GM10847 (cell line): Measurements from ENCODE around the gene FRMD4A.

Experiments used
- POLR2A ChIP-seq: IDR thresholded peaks from 2 replicates; pipeline ENCODE4 v1.6.1; 2011; ENCODE audit not compliant: insufficient read length; ENCODE audit errors: extremely low read depth

FRMD4A gene

DNA sequence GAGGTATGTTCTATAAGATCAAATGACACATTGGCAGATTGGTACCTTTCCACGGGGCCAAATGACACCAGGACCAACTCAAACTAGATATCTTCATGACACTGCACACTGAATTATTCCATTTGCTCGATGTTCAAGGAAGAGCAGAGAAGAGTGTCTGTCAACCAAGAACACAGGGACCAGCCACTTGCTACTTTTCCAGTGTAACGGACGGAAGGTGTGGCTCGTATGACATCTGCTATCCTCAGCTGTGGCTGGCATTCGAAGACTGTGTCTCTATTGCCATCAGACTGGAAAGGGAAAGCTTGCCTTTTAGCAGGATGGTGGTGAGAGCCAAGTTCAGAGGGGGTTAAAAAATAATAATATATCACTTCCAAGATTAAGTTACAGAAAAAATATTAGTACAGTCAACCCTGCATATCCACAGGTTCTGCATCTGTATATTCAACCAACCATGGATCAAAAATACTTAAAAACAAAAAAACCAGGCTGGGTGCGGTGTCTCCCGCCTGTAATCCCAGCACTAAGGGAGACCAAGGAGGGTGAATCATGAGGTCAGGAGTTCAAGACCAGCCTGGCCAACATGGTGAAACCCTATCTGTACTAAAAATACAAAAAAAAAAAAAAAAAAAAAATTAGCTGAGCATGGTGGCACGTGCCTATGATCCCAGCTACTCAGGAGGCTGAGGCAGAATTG is 506.9 kb downstream of the FRMD4A start:
- TF ChIP-seq POLR2A: no peak

DNA sequence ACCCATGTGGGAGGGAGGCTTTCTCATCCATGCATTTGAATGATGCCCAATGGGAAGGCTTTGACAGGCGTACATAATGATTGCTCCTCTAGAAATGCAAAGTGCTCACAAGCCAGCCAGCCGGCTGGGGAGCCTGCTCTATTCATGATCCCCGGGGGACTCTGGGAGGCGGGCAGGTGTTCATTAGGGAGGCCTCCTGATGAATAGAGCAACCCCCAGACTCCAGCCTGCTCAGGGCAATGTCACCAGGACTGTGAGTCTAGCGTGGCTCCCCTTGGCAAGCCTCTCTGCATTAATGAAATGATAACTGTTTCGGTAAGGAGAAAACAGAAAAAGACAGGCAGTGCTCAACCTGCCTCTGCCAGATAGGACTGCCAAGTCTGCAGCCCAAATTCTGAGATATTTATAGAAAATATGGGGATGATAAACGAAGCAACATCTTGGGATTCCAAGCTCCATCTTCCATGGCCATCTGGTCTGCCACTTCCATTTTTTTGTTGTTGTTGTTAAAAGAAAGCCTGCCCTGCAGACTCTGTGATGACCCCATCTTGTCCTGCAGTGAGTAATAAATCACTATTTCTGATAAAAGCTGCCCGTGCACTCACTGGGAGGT is 507.5 kb downstream of the FRMD4A start:
- no peak for TF ChIP-seq POLR2A

DNA sequence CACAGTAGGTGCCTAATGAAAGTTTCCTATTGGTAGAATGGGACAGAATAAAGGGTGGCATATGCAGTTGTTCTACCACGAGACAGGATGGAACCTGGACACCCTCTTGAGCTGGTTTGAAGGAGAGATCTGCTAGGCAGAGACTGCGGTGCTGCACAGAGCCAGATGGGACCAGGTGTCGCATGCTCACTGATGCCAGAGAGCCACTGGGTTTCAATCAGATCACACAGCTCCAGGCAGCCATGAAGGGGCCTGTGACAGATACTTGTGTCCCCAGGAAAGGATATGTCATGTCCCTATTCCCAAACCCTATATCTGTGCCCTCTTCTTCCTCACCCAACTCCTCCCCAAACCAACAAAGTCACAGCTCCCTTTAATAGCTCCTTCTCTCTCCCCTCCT is 508.2 kb downstream of the FRMD4A start:
- TF ChIP-seq POLR2A: no peak

DNA sequence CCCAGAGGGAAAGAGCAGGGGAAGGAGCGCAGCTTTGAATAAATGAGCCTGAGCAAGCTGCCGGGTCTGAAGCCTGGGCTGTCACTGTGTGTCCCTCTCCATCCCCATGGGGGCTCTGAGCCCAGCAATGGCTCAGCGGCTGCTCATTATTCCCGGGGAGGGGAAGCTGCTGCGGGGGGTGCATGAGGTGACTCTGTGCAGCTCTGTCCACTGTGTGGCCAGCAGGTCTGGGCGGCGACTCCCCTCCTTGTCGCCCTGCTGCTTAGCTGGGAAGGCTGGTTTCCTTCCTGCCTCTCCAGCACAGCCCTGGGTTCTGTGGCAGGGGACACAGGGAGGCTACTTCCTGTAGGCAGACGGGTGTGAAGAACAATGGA is 509.8 kb downstream of the FRMD4A start:
- TF ChIP-seq POLR2A: no peak

GRCh38 chr10:13820119-13820963 is 510.4 kb downstream of the FRMD4A start:
- no peak for TF ChIP-seq POLR2A

GRCh38 chr10:13816195-13816925 is 514.4 kb downstream of the FRMD4A start:
- no peak for TF ChIP-seq POLR2A

GRCh38 chr10:13815756-13816155 is 515.0 kb downstream of the FRMD4A start:
- TF ChIP-seq POLR2A: no peak

DNA sequence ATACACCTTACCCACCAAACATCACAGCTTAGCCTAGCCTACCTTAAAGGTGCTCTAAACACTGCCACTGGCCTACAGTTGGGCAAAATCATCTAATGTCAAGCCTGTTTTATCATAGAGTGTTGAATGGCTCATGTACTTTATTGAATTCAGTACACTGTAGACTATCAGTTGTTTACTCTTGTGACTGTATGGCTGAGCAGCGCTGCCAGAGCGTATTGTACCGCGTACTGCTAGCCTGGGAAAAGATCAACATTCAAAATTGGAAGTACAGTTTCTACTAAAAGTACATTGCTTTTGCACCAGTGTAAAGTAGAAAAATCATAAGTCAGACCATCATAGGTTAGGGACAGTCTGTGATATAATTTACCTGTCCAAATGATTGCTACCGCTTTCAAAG is 517.2 kb downstream of the FRMD4A start:
- no peak for TF ChIP-seq POLR2A

DNA sequence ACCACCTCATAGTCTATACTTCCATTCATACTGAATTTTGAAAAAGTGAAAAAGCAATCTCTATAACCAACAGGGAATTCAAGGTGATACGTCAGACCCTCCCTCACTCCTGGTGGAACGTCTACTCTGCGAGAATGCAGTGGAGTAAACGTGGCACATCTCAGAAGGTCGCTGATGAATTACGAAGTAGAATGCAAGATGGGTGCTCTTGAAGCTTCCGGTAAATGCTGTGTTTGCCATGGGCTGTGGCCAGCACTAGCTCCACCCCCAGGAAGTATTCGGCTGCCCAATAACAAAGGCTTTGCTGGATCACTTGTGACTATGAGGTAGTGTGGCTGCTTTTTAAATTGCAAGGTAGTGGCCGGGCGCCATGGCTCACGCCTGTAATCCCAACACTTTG is 517.9 kb downstream of the FRMD4A start:
- TF ChIP-seq POLR2A: no peak

GRCh38 chr10:13810568-13810967 is 520.2 kb downstream of the FRMD4A start:
- no peak for TF ChIP-seq POLR2A

GRCh38 chr10:13809427-13809826 is 521.3 kb downstream of the FRMD4A start:
- no peak for TF ChIP-seq POLR2A

DNA sequence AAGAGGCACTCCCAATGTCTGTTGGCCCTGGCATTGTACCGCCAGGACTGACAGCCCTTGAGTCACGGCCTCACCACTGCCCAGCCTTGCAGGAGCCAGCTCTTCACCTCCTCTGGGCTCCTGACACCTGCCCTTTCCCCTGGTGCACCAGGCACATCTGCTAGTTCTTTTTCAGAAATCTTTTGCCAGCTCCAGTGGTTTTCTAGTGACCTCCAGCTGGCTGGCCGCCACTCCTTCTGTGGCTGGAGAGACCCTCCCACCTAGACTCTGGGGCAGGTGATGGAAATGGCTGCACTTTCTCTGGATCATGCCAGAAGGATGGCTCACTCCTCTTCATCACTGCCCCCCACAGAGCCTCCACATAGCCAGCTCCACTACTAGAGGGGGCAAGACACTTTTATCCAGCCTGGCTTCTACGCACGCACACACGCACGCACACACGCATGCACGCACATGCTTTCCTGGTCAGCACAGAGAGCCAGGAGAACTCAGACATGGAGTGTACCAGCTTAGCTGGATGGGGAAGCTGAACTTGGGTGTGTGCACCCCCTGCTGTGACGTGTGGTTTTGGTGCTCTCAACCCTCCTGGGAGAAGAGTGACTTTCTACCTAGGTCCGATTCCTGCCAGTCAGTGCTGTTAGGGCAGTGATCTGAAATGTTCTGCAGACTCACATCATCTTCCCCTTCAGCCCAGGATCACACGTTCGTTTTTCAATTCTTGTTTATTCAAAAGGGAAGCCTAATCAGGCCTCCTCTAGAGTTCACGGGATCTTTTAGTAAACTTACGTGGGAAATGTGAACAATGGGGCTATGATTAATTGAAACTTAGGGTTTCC is 522.0 kb downstream of the FRMD4A start:
- no peak for TF ChIP-seq POLR2A

- no peak for TF ChIP-seq POLR2A
These were observed 524.3 kb downstream of the FRMD4A start for GRCh38 chr10:13806419-13806818.
